ENCODE data around the gene UBE2R2. TPM values are rescaled to one million over a fixed set of nuclear protein-coding genes. Genes with fewer than 3 reads are reported as not detected.

Gene UBE2R2
- total and polyA plus RNA-seq, 2 of the 4 experiments (the other 2 are of a cell fraction), result 12.7 to 24.8 TPM

- no peak for TF ChIP-seq USF2 (IDR thresholded peaks at IDR 0.05; ENCODE audit: low read depth, low read length)
- no peak for TF ChIP-seq RFX5 (IDR thresholded peaks at IDR 0.05; ENCODE audit: low read depth, low read length)
Observed at GRCh38 chr9:33923079-33923478, 106.1 kb downstream of the UBE2R2 start (continued).

- Histone ChIP-seq H2AK9ac (replicated peaks; ENCODE audit: low read depth, low read length, poor library complexity) (no peak overlapping the region), H4K91ac (ENCODE audit: insufficient read depth, low read depth, low read length) (no peak overlapping the region), H2BK120ac (ENCODE audit: low read depth, low read length) (no peak overlapping the region), H3K56ac (ENCODE audit: extremely low read depth, insufficient read depth, low read length) (no peak overlapping the region), H3K4me3 (ENCODE audit: insufficient read depth, low read depth, low read length) (no peak overlapping the region), H3K9ac (ENCODE audit: low read depth, low read length) (no peak overlapping the region), H3K27ac (ENCODE audit: insufficient read depth, low read length) (no peak overlapping the region), H3K23ac (ENCODE audit: low read depth, low read length) (no peak overlapping the region), H4K20me1 (ENCODE audit: insufficient read depth, low read length) (peaks cover 12% of the 10 kb centered on the region; the same call in 1 of the 2 replicates), H2AFZ (replicated peaks; ENCODE audit: low read length, poor library complexity) (no peak overlapping the region), H2AK5ac (ENCODE audit: low read depth, low read length) (no peak overlapping the region), H3K9me3 (ENCODE audit: control insufficient read depth, insufficient read depth, low read length) (no peaks in the 10 kb centered on the region), H2BK20ac (ENCODE audit: low read depth, low read length) (no peak overlapping the region), H3K36me3 (ENCODE audit: control insufficient read depth, insufficient read depth, low read length) (peaks cover 74% of the 10 kb centered on the region), H2BK5ac (ENCODE audit: low read depth, low read length, poor library complexity, severe bottlenecking) (no peak overlapping the region), H3K27me3 (ENCODE audit: control insufficient read depth, insufficient read depth, low read length) (no peaks in the 10 kb centered on the region), H3K79me1 (ENCODE audit: low read depth in 1 of 2, low read length in 2 of 2) (peaks cover 21 to 53% of the 10 kb centered on the region in 2 experiments), H3K18ac (ENCODE audit: low read depth, low read length) (no peak overlapping the region), H3K4ac (ENCODE audit: low read depth, low read length) (no peak overlapping the region), H3K9me1 (ENCODE audit: insufficient read depth, low read length) (no peaks in the 10 kb centered on the region), H4K5ac (ENCODE audit: low read depth, low read length) (no peak overlapping the region), H3K4me1 (ENCODE audit: control insufficient read depth, insufficient read depth, low read length) (no peaks in the 10 kb centered on the region), H3K4me2 (ENCODE audit: low read depth, low read length) (no peak overlapping the region), H3K14ac (replicated peaks; ENCODE audit: low read depth, low read length) (no peak overlapping the region), H4K8ac (ENCODE audit: low read depth in 2 of 2, low read length in 2 of 2) (no peak overlapping the region), H2BK15ac (ENCODE audit: low read depth, low read length) (no peak overlapping the region)
- intact Hi-C loops (cut with micrococcal nuclease) (loop anchor here (5.0 to 10.0 kb wide), 2 partner anchors 107 to 299 kb away; partner anchors contain the start of gene UBE2R2), in situ Hi-C loops (cut with MboI; ENCODE audit: low sequenced_read_pairs) (no loop called here), dilution Hi-C loops (cut with HindIII; ENCODE audit: low sequenced_read_pairs, unreplicated experiment) (no loop called here)
- no peak for ATAC-seq (ENCODE audit: low read depth)
- 72% methylated on average over 2 of the region's 14 CpGs; no CpG with 5 or more reads in 1 of the 2 experiments for WGBS, 2 experiments (ENCODE audit: extremely low coverage in 2 of 2, insufficient read length in 1 of 2)
- BruUV-seq (replicated peaks), result no TSS peak
- DNase-seq, result no peak
- ChIA-PET POLR2A (ENCODE audit: unreplicated experiment) (no interaction called here), CTCF (interaction anchor here (0.8 to 1.1 kb wide), 2 partner anchors 76 to 92 kb away, joined by 3 read pairs; no protein-coding TSS in a partner anchor)
- TF ChIP-seq MXI1 (IDR thresholded peaks at IDR 0.05; ENCODE audit: borderline replicate concordance, low read depth, low read length), result no peak
- no peak for TF ChIP-seq RCOR1 (IDR thresholded peaks at IDR 0.05; ENCODE audit: insufficient replicate concordance, low read length)
- TF ChIP-seq POLR2A (IDR thresholded peaks at IDR 0.05; ENCODE audit: low read depth, low read length), result no peak
- no peak for TF ChIP-seq RAD21 (IDR thresholded peaks at IDR 0.05; ENCODE audit: low read length)
- no peak for TF ChIP-seq SMC3 (IDR thresholded peaks at IDR 0.05; ENCODE audit: low read depth, low read length)
- TF ChIP-seq MAFK (IDR thresholded peaks at IDR 0.05; ENCODE audit: low read depth, low read length), result no peak
- TF ChIP-seq USF2 (IDR thresholded peaks at IDR 0.05; ENCODE audit: low read depth, low read length), result no peak
- TF ChIP-seq CHD1 (IDR thresholded peaks at IDR 0.05; ENCODE audit: low read depth, low read length), result no peak
- no peak for TF ChIP-seq CEBPB (IDR thresholded peaks at IDR 0.05; ENCODE audit: low read depth, low read length)
- TF ChIP-seq CTCF (conservative IDR thresholded peaks at IDR 0.05; ENCODE audit: low read depth, low read length), result no peak
- TF ChIP-seq RFX5 (IDR thresholded peaks at IDR 0.05; ENCODE audit: low read depth, low read length), result no peak
- no peak for TF ChIP-seq FOS (IDR thresholded peaks at IDR 0.05; ENCODE audit: low read depth, low read length)
- no peak for TF ChIP-seq NFE2L2 (IDR thresholded peaks at IDR 0.05; ENCODE audit: low read depth, low read length)
Observed at GRCh38 chr9:33923998-33924701, 107.2 kb downstream of the UBE2R2 start.
